HG03457 (cell line): ENCODE measurements around the gene F10.
"Not testable (repeated sequence)": the region's sequence is repeated elsewhere in the genome, so short reads cannot be mapped to it uniquely, and the experiment has no call there.

Experiments used
- ATAC-seq: cut with Tn5 transposase; IDR thresholded peaks from one replicate; pipeline ENCODE4 v1.9.1; 2021; ENCODE audit warnings: moderate number of reproducible peaks; ENCODE audit not compliant: unreplicated experiment

Gene F10

GRCh38 chr13:113150550-113151365, 28.2 kb downstream of the F10 start:
- ATAC-seq, result no peak

DNA sequence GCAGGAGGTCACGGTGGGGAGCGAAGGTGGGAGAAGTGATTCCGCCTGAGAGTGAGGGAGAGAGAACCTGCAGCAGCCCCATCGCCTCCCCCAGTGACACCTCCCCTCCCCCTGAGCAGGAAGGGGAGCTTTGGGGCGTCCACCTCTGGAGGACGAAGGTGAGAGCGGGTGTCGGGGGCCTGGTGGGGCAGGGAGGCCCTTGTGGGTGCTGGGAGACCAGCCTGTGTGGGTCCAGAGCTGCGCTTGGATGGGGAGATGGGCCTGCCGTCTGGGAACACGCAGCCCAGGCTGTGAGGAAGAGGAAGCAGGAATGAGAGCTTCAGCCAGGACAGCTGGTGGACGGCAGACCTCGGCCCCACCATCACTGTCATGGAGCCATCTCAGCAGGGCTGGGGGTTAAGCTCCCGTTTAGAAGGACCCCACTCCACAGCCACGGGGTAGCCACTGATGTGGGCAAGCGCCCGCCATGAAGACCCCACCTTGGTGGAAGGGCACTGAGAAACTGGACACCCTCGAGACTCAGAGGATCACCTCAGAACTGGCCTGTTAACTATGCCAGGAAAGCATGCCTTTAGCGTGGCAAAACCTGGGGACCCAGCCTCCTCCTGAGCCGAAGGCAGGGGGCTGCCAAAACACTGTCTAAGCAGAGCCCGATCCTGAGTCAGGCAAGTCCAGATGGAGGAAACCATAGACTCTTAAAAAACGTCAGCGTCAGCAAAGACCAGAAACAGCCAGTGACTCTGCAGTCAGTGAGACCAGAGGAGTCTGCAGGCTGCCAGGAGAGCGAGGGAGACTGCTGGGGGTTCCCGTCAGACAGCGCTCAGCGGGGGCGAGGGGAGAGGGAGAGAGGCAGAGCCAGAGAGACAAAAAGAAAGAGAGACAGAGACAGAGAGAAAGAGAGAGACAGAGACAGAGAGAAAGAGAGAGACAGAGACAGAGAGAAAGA, 29.4 kb downstream of the F10 start:
- ATAC-seq, result no peak

DNA sequence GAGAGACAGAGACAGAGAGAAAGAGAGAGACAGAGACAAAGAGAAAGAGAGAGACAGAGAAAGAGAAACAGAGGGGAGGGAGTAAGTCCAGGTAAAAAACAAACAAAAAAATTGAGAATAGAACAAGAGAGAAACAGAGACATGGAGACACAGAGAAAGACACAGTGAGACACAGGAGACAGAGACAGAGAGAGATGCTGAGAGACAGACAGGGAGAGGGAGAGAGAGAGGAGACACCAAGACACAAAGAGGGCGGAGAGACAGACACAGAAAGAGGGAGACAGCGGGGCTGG, 30.0 kb downstream of the F10 start:
- no peak for ATAC-seq

DNA sequence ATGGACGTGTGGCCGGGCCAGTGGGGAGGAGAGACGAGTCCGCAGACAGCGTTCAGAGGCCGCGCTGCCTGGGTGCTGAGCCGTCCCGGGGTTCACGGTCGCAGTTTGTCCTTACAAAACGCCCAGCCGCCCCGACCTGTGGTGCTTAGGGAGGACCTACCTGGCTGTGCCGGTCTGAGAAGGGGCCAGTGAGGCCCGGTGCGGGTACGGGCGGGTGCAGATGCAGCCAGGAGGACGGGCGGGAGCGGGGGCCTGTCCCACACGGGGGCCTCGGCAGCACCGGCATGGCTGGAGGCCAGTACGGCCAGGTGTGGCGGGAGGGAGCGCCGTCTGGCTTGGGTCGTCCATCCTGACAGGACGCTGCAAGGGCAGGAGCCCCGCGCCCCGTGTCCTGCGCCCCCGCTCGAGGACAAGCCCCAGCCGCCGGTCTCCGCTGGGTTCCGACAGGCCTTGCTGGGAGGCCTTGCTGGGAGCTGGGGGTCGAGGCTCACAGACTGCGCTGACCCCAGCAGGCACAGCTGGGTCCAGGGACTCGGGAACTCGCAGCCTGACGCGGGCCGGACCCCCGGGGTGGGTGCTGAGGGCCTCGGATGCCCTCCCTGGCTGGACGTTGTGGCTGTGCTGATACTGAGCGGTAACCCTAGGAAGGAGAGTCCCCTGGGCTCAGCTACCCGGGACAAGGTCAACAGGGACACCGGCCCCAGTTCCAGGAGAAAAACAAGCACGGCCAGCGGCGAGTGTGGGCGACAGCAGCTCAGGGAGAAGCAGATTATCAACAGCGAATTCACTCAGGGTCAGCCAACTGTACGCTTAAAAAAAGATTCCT, 30.6 kb downstream of the F10 start:
- no peak for ATAC-seq

DNA sequence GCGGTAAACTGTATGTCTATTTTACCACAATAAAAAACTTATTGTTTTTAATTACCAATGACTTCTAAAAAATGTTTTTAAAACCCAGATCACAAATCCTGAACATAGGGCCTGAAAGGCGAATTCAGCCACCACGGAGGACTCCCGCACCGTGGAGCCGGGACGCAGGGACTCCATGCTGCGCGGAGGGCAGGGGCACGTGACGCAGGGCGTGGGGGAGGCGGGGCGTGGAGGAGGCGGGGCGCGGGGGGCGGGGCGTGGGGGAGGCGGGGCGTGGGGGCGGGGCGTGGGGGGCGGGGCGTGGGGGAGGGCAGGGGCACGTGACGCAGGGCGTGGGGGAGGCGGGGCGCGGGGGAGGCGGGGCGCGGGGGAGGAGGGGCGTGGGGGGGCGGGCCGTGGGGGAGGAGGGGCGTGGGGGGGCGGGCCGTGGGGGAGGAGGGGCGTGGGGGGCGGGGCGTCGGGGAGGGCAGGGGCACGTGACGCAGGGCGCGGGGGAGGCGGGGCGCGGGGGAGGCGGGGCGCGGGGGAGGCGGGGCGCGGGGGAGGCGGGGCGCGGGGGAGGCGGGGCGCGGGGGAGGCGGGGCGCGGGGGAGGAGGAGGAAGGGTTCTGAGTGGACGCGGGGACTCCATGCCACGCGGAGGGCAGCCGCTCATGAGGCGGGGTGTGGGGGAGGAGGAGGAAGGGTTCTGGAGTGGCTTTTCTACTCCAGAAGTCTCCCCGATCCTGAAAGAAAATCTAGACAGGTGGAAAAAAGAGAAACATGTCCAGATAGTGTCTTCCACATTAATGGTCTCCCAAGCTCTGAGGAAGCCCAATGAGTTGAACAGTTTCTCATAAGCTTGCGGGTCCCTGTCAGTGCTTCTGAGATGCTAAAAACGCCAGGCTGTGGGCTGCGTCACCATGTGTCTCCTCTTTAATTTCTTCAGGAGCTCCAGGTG, 31.5 kb downstream of the F10 start:
- no peak for ATAC-seq

- ATAC-seq, result no peak
These were observed 32.6 kb downstream of the F10 start for GRCh38 chr13:113155201-113155600.

DNA sequence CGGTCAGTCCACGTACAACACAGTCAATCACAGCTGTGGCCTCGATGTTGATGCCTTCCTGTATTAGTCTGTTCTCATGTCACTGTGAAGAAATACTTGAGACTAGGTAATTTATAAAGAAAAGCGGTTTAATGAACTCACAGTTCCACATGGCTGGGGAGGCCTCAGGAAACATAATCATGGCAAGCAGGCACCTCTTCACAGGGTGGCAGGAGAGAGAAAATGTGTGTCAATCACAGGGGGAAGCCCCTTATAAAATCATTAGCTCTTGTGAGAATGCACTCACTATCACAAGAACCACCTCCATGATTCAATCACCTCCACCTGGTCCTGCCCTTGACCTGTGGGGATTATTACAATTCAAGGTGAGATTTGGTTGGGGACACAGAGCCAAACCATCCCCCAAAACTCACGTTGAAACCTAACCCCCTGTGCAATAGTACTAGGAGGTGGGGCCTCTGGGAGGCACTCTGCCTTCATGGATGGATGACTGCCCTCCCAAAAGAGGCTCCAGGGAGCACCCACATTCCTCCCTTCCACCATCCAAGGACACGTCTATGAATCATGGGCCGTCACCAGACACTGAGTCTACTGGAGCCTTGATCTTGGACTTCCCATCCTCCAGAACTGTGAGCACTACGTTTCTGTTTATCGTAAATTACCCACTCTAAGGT, 33.5 kb downstream of the F10 start:
- ATAC-seq, result no peak

GRCh38 chr13:113157206-113157928, 34.8 kb downstream of the F10 start:
- ATAC-seq, result no peak

DNA sequence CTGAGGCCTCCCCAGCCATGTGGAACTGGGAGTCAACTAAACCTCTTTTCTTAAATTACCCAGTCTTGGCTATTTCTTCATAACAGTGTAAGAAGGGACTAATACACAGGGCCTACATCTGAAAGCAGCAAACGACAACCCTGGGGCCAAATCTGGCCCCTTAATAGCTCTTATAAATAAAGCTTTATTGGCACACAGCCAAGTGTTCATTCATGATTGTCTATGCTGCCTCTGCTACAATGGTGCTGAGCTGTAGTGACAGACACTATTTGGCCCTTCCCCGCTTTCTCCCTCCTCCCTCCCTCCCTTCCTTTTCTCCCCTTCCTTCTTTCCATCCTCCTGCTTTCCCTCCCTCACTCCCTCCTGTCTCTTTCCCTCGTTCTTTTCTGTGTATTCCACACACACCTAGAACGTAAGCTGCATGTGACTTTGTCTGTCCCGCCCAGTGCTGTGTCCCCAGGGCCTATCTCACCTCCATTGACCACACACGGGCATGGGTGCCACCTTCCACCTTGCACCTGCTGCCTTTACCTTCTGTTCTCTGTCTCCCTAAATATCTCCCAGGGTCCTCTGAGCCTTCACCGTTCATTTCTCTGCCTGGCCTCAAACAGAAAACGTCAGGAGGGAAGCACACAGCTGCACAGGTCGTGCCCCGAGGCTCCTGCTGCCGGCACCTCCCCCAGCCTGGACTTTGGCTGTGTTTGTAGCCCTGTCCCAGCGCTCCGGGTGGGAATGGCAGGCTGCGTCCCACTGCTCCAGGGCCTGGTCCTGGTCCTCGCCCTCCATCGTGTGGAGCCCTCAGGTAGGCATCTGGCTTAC, 35.5 kb downstream of the F10 start, which contains the start of gene PROZ:
TSS of gene PROZ (plus strand) at position 720 of the 819 bp plus-strand sequence. CDS start at position 733, 13 bp downstream.
- ATAC-seq, result no peak

DNA sequence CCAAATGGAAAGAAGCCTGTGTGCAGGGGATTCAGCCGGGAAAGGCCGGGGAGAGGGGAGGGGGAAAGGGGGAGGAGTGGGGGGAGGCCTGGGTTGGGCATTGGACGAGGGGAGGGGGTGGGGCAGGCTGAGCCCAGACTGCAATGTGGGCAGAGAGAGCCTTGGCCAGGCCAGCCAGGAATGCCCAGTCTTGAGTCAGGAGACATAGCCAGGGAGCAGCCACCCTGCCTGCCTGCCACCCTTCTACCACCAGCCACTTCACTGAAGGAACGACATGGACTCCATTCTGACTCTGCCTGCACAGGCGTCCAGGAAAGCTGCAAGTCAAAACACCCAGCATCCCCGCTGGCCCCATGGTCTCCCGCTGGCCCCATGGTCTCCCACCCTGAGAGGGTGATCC, 36.3 kb downstream of the F10 start:
- ATAC-seq, result no peak

DNA sequence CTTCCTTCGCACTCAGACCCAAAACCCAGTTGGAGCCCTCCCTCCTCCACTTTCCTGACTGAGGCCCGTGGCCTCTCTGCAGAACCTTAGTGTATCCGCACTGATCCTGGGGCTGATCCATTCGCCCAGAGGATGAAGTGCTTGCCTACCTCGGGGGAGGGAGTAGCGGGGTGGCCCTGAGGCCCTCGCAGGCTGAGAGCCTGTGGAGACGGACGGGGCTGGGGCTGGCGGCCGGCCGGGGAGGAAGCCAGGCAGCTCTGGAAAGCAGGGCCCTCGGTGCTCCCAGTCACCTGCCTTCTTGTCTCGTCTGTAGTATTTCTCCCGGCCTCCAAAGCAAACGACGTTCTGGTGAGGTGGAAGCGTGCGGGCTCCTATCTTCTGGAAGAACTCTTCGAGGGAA, 37.1 kb downstream of the F10 start:
- ATAC-seq, result no peak

GRCh38 chr13:113160983-113161382, 38.4 kb downstream of the F10 start:
- no peak for ATAC-seq

- ATAC-seq, result no peak
These were observed 38.8 kb downstream of the F10 start for GRCh38 chr13:113161433-113161832.

- not testable (repeated sequence) for ATAC-seq
These were observed 39.4 kb downstream of the F10 start for GRCh38 chr13:113161975-113162374.

GRCh38 chr13:113162783-113163685, 40.4 kb downstream of the F10 start:
- no peak for ATAC-seq

DNA sequence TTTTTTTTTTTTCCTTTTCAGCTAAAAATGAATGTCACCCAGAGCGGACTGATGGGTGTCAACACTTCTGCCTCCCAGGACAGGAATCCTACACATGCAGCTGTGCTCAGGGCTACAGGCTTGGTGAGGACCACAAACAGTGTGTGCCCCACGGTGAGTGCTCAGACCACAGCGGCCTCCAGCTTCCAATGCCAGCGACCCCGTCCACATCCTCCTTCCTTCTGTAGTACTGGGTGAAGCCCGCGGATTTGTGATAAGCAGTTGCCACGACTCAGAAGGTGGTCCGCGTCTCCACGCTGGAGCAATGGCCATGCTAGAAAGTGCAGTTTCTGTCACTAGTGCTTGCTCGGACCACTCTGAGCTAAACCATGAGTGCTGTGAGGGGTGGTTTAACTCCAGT, 41.9 kb downstream of the F10 start:
- ATAC-seq, result no peak

DNA sequence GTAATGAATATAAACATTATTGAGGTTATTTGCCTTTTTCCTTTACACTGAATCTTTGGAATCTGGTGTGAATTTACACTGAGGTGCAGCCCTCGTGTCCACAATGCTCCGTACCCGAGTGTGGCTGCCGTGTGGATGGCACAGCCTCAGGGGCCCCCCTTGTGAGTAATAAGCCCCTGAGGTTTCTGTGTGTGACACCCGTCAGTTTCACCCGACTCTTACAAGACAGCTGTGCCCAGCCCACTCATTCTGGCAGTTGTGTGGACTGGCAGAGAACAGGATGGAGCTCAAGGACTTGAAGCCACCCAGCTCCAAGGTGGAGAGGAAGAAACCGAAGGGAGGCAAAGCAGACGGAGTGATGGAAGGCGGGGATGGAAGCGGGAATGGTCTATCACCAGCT, 43.7 kb downstream of the F10 start:
- no peak for ATAC-seq
